Measurements from ENCODE around the gene ALDH1A1. TPM values are rescaled to one million over a fixed set of nuclear protein-coding genes. Genes with fewer than 3 reads are reported as not detected.

The ALDH1A1 gene
- total and polyA plus RNA-seq, 9 of the 15 experiments (the other 6 are each of a cell fraction or from before 2014, with no cell fraction given), result 1.8 to 86.3 (median 24.4) TPM

DNA sequence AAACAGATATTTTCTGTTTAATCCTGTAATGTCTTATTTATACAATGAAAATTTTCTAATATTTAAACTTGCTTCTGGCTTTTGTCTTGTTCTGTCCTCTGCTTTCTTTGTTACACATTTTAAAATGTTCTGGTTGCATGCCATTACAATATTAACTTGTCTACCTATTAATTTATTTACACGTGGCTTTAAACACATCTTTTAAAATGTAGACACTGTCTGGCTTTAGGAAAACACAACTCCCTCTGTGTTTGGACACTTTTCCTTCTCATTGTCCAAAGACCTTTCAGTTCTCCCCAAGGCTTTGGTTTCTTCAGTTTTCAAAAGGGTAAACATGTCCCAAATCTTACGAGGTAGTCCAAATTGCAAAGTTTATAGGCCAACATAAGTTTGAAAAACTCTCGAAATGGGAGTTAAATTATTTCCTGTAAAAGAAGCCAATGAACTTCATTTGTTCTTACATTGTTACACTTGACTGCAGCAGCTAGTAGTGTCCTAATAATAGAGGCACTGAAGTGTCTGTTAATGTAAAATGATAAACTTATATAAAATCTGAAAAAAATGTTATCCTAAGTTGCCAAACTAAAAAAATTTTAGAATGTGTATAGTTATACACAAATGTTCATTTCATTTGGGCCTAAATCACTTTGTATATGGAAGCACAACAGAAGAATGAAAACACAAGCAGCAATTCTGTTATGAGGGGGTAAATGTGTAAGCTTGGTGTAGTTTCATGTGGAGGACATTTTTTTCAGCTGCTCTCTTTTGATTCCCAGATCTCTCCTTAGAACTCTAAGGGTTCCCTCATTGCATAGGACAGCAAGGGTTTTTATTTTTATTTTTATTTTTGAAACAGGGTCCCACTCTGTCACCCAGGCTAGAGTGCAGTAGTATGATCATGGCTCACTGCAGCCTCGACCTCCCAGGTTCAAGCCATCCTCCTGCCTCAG, 53.8 kb downstream of the ALDH1A1 start:
- Histone ChIP-seq H3K4me3 (no peak overlapping the region), H3K4me1 (replicated peaks in 1 of 2; ENCODE audit: control insufficient read depth in 2 of 2, insufficient read depth in 2 of 2, low read length in 2 of 2) (no peaks in the 10 kb centered on the region), H3K9me1 (ENCODE audit: control insufficient read depth, insufficient read depth, low read length) (no peaks in the 10 kb centered on the region), H3K4me2 (ENCODE audit: insufficient read depth, low read length) (no peak overlapping the region), H3K9ac (ENCODE audit: insufficient read depth in 1 of 2, low read depth in 2 of 2, low read length in 2 of 2) (no peak overlapping the region), H3K9me3 (replicated peaks; ENCODE audit: control insufficient read depth, insufficient read depth, low read depth, low read length) (no peaks in the 10 kb centered on the region), H3K27ac (ENCODE audit: extremely low read depth, low read depth, low read length) (no peak overlapping the region), H3K27me3 (ENCODE audit: control insufficient read depth in 2 of 2, insufficient read depth in 2 of 2, low read length in 2 of 2) (no peaks in the 10 kb centered on the region), H3K79me2 (ENCODE audit: control insufficient read depth, insufficient read depth, low read length) (no peaks in the 10 kb centered on the region), H4K20me1 (replicated peaks; ENCODE audit: control insufficient read depth, insufficient read depth, low read length) (no peaks in the 10 kb centered on the region), H3K36me3 (ENCODE audit: control insufficient read depth, insufficient read depth, low read length) (no peaks in the 10 kb centered on the region), H2AFZ (ENCODE audit: low read depth, low read length) (0 out of 2 replicates have a peak overlapping the region, but pooled peaks have one; percentile 9)
- no peak for TF ChIP-seq ZNF165 (CRISPR knock-in tag; IDR thresholded peaks at IDR 0.05; ENCODE audit: borderline replicate concordance)
- TF ChIP-seq BCOR (IDR thresholded peaks at IDR 0.05), result no peak
- no peak for TF ChIP-seq GATAD2A (IDR thresholded peaks at IDR 0.05)
- 16% methylated on average over 4 of the region's 4 CpGs for WGBS (ENCODE audit: insufficient coverage, low coverage, missing lambda C conversion rate)
- ATAC-seq (no peak), FAIRE-seq (no peak), DNase-seq (ENCODE audit: extremely low read depth in 1 of 4, low spot score in 3 of 4) (no peak)
- intact Hi-C loops (cut with micrococcal nuclease), result no loop called here
- ChIA-PET CTCF (ENCODE audit: low intra/inter-chr PET ratio) (no interaction called here), POLR2A (no interaction called here)
- in situ Hi-C loops (cut with MboI), result no loop called here
- BruUV-seq (replicated peaks), result no TSS peak

- no peak for DNase-seq (ENCODE audit: extremely low read depth in 1 of 4, low spot score in 3 of 4)
- H3K9me1 ChIP-seq (ENCODE audit: control insufficient read depth, insufficient read depth, low read length), result no peaks in the 10 kb centered on the region
- ATAC-seq, result no peak
- H4K20me1 ChIP-seq (replicated peaks; ENCODE audit: control insufficient read depth, insufficient read depth, low read length), result no peaks in the 10 kb centered on the region
- TF ChIP-seq KAT8 (IDR thresholded peaks at IDR 0.05; ENCODE audit: low read depth) (no peak), ZNF551 (CRISPR knock-in tag; IDR thresholded peaks at IDR 0.05) (no peak), HMBOX1 (IDR thresholded peaks at IDR 0.05) (no peak), CC2D1A (IDR thresholded peaks at IDR 0.05) (no peak), ARID1B (IDR thresholded peaks at IDR 0.05) (no peak), SIN3B (IDR thresholded peaks at IDR 0.05; ENCODE audit: low read depth) (no peak), NFYB (IDR thresholded peaks at IDR 0.05; ENCODE audit: extremely low read depth, insufficient read length) (no peak), TARDBP (IDR thresholded peaks at IDR 0.05) (no peak)
- no peaks in the 10 kb centered on the region for H3K36me3 ChIP-seq (ENCODE audit: control insufficient read depth, insufficient read depth, low read length)
- no peak overlapping the region for H3K27ac ChIP-seq (ENCODE audit: extremely low read depth, low read depth, low read length)
- H3K9me3 ChIP-seq (replicated peaks; ENCODE audit: control insufficient read depth, insufficient read depth, low read depth, low read length), result no peaks in the 10 kb centered on the region
- no peaks in the 10 kb centered on the region for H3K27me3 ChIP-seq (ENCODE audit: control insufficient read depth in 2 of 2, insufficient read depth in 2 of 2, low read length in 2 of 2)
- peak overlapping the region; percentile 9; the same call in 1 of the 2 replicates for H2AFZ ChIP-seq (ENCODE audit: low read depth, low read length)
- POLR2A ChIA-PET, result no interaction called here
- in situ Hi-C loops (cut with MboI) (no loop called here), intact Hi-C loops (cut with micrococcal nuclease) (no loop called here)
- no peaks in the 10 kb centered on the region for H3K4me1 ChIP-seq (replicated peaks in 1 of 2; ENCODE audit: control insufficient read depth in 2 of 2, insufficient read depth in 2 of 2, low read length in 2 of 2)
- no peaks in the 10 kb centered on the region for H3K79me2 ChIP-seq (ENCODE audit: control insufficient read depth, insufficient read depth, low read length)
- H3K4me2 ChIP-seq (ENCODE audit: insufficient read depth, low read length), result no peak overlapping the region
- CTCF ChIA-PET (ENCODE audit: low intra/inter-chr PET ratio), result no interaction called here
- FAIRE-seq, result peak; percentile 48
- H3K4me3 ChIP-seq, result no peak overlapping the region
- WGBS (ENCODE audit: insufficient coverage, low coverage, missing lambda C conversion rate), result 15% methylated on average over 2 of the region's 2 CpGs
- no TSS peak for BruUV-seq (replicated peaks)
- H3K9ac ChIP-seq (ENCODE audit: insufficient read depth in 1 of 2, low read depth in 2 of 2, low read length in 2 of 2), result no peak overlapping the region
Observed at GRCh38 chr9:72898360-72898759, 54.5 kb downstream of the ALDH1A1 start.
